ENCODE results near the gene ESRP2. TPM values are rescaled to one million over a fixed set of nuclear protein-coding genes. Genes with fewer than 3 reads are reported as not detected.

ESRP2 gene
- polyA plus RNA-seq: 10 to 100 TPM; 80.5 to 90.5 TPM

DNA sequence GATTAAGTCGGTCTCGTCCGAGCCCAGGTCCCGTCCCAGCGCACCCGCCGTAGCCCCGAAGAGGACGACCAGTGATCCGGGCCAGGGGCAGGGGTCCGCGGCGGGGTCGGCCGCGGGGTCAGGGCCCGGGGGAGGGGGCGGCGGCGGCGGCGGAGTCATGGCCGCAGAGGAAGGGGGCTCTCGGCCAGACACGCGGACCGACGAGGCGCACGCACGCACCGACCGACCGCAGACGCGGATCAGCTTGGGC is at the start of gene ESRP2:
TSS of gene ESRP2 (minus strand) at position 241 of the 250 bp plus-strand sequence. CDS start at position 159, 82 bp downstream.
- Histone ChIP-seq H3K4me3 (ENCODE audit: low read depth in 1 of 2, low read length in 2 of 2) (peak within 1 kb of the TSS; percentile 61 to 86), H3K36me3 (ENCODE audit: control insufficient read depth in 2 of 2, insufficient read depth in 2 of 2, low read length in 1 of 2) (peaks cover 8 to 19% of the 10 kb centered on the region in 2 donors), H3K4me1 (ENCODE audit: control insufficient read depth in 2 of 2, insufficient read depth in 2 of 2, low read length in 1 of 2) (peaks cover 0 to 11% of the 10 kb centered on the region in 2 donors), H3K27ac (ENCODE audit: low read depth in 2 of 2, low read length in 1 of 2) (peak within 1 kb of the TSS; percentile 91 to 98), H3K9me3 (ENCODE audit: control insufficient read depth in 2 of 2, insufficient read depth in 1 of 2, low read depth in 1 of 2, low read length in 1 of 2) (no peaks in the 10 kb centered on the region), H3K27me3 (ENCODE audit: control insufficient read depth in 1 of 2, insufficient read depth in 2 of 2, low read length in 2 of 2) (no peaks in the 10 kb centered on the region)
- 4 to 7% methylated on average over 22 to 36 of the region's 36 CpGs for WGBS, 2 donors

DNA sequence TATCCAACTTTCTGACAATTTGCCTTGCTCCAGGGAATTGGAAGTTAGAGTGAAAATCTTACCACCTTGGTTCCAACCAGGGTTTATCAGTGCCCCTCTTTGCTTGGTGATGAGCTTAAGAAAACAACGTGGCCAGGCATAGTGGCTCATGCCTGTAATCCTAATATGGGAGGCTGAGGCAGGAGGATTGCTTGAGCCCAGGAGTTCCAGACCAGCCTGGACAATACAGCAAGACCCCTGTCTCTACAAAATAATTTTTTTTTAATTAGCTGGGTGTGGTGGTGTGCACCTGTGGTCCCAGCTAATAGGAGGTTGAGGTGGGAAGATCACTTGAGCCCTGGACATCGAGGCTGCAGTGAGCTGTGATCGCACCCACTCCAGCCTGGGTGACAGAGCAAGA is 49.8 kb upstream of the ESRP2 start:
- no peaks in the 10 kb centered on the region for H3K27me3 ChIP-seq (ENCODE audit: control insufficient read depth in 1 of 2, insufficient read depth in 2 of 2, low read length in 2 of 2)
- WGBS, 2 donors: 92 to 94% methylated on average over 3 of the region's 3 CpGs

DNA sequence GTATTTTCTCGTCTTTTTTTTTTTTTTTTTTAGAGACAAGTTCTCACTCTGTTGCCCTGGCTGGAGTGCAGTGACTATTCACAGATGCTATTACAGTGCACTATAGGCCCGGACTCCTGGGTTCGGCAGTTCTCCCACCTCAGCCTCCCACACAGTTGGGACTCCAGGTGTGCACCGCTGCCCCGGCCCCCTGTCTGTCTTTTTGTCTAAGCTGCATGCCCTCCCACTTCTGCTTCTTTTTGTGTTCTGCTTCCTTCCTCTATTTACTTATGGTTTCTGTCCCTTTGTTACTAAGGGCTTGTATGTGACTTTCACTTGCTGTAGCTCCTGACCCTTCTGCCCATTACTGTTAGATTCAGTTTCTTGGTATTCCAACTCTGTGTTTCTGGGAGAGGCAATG is 48.9 kb upstream of the ESRP2 start:
- Histone ChIP-seq H3K27ac (ENCODE audit: low read depth in 2 of 2, low read length in 1 of 2) (peak overlapping the region in 1 of 2 donors; percentile 25), H3K4me3 (ENCODE audit: low read depth in 1 of 2, low read length in 2 of 2) (no peak overlapping the region), H3K27me3 (ENCODE audit: control insufficient read depth in 1 of 2, insufficient read depth in 2 of 2, low read length in 2 of 2) (no peaks in the 10 kb centered on the region), H3K9me3 (ENCODE audit: control insufficient read depth in 2 of 2, insufficient read depth in 1 of 2, low read depth in 1 of 2, low read length in 1 of 2) (no peaks in the 10 kb centered on the region), H3K4me1 (ENCODE audit: control insufficient read depth in 2 of 2, insufficient read depth in 2 of 2, low read length in 1 of 2) (peaks cover 0 to 6% of the 10 kb centered on the region in 2 donors), H3K36me3 (ENCODE audit: control insufficient read depth in 2 of 2, insufficient read depth in 2 of 2, low read length in 1 of 2) (peaks cover 0 to 11% of the 10 kb centered on the region in 2 donors)
- WGBS, 2 donors: 59 to 65% methylated on average over 5 of the region's 5 CpGs

More for the DNA sequence above, 49.8 kb upstream of the ESRP2 start:
- Histone ChIP-seq H3K4me3 (ENCODE audit: low read depth in 1 of 2, low read length in 2 of 2) (no peak overlapping the region), H3K36me3 (ENCODE audit: control insufficient read depth in 2 of 2, insufficient read depth in 2 of 2, low read length in 1 of 2) (peaks cover 0 to 11% of the 10 kb centered on the region in 2 donors), H3K9me3 (ENCODE audit: control insufficient read depth in 2 of 2, insufficient read depth in 1 of 2, low read depth in 1 of 2, low read length in 1 of 2) (no peaks in the 10 kb centered on the region), H3K27ac (ENCODE audit: low read depth in 2 of 2, low read length in 1 of 2) (peak overlapping the region in 1 of 2 donors; percentile 25), H3K4me1 (ENCODE audit: control insufficient read depth in 2 of 2, insufficient read depth in 2 of 2, low read length in 1 of 2) (peaks cover 0 to 6% of the 10 kb centered on the region in 2 donors)

DNA sequence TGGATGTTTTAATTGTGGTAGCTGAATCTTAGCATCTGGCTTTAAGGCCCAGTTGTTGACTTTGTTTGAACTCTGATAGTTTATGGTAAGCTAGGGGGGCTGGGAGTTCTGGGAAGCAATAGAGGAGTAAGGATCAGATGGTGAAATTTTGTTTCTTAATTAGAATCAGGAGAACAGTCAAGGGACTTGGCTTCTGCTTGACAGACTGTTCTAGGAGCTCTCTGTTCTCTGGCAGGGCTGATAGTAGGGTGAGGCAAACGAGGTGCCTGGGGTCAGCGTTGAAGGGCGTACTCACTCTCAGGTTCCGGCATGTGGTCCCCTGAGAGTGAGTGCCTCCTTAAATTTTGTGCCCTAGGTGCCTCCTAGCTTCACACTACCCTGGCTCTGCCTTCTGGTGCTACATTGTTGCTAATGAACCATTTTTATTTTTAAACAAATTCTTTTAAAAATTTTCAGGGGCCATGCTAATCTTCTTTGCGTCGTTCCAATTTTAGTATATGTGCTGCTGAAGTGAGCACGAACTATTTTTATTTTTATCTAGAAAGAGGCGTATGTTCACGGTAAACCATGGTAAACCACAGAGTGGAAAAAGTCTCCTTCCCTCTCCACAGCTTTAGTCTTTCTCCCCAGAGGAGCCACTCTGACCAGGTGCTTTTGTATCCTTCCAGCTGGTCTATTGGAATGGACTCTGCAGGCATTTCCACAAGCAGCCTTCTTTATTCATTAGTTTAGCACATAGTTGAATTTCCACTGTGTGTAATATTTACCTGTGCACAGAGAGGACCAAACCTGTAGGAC is 48.1 kb upstream of the ESRP2 start:
- peaks cover 0 to 11% of the 10 kb centered on the region in 2 donors for H3K36me3 ChIP-seq (ENCODE audit: control insufficient read depth in 2 of 2, insufficient read depth in 2 of 2, low read length in 1 of 2)
- peak overlapping the region; percentile 1 to 57 for H3K27ac ChIP-seq (ENCODE audit: low read depth in 2 of 2, low read length in 1 of 2)
- H3K4me1 ChIP-seq (ENCODE audit: control insufficient read depth in 2 of 2, insufficient read depth in 2 of 2, low read length in 1 of 2): peaks cover 0 to 6% of the 10 kb centered on the region in 2 donors
- no peak overlapping the region for H3K4me3 ChIP-seq (ENCODE audit: low read depth in 1 of 2, low read length in 2 of 2)
- H3K27me3 ChIP-seq (ENCODE audit: control insufficient read depth in 1 of 2, insufficient read depth in 2 of 2, low read length in 2 of 2): no peaks in the 10 kb centered on the region
- 70 to 76% methylated on average over 9 of the region's 9 CpGs for WGBS, 2 donors
- H3K9me3 ChIP-seq (ENCODE audit: control insufficient read depth in 2 of 2, insufficient read depth in 1 of 2, low read depth in 1 of 2, low read length in 1 of 2): no peaks in the 10 kb centered on the region

DNA sequence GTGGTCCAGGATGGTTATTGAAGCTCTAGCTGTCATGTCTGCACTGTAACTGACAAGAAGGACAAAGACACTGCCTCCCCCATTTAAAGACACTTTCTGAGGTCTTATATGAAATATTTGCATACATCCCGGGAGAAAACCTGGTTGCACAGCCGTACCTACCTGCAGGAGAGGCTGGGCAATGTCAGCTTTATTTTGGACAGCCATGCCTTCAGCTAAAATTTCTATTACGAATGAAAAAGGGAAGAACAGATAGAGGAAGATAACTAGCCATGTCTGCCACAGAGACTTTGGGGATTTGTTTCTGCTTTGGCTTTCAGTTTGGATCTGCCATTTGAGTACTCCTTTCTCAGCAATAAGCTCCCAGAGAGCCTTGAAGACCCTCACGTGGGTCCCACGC is 47.4 kb upstream of the ESRP2 start:
- Histone ChIP-seq H3K27me3 (ENCODE audit: control insufficient read depth in 1 of 2, insufficient read depth in 2 of 2, low read length in 2 of 2) (no peaks in the 10 kb centered on the region), H3K4me1 (ENCODE audit: control insufficient read depth in 2 of 2, insufficient read depth in 2 of 2, low read length in 1 of 2) (peaks cover 0 to 6% of the 10 kb centered on the region in 2 donors), H3K36me3 (ENCODE audit: control insufficient read depth in 2 of 2, insufficient read depth in 2 of 2, low read length in 1 of 2) (peaks cover 0 to 11% of the 10 kb centered on the region in 2 donors), H3K4me3 (ENCODE audit: low read depth in 1 of 2, low read length in 2 of 2) (no peak overlapping the region), H3K27ac (ENCODE audit: low read depth in 2 of 2, low read length in 1 of 2) (peak overlapping the region in 1 of 2 donors; percentile 57), H3K9me3 (ENCODE audit: control insufficient read depth in 2 of 2, insufficient read depth in 1 of 2, low read depth in 1 of 2, low read length in 1 of 2) (no peaks in the 10 kb centered on the region)
- WGBS, 2 donors: 71 to 72% methylated on average over 5 of the region's 5 CpGs

DNA sequence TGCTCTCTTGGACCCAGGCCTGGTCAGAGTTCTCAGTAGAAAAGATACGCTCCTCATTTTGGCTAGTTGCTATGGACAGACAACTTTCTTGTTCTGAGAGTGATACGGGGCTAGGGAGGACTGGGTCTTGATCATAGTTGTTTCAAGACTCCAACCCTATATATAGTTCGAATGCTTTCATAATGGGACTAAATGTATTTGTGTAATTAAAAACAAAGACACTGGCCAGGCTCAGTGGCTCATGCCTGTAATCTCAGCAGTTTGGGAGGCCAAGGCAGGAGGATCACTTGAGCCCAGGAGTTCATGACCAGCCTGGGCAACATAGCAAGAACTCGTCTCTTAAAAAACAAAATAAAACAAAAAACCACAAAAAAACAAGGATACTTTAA is 46.1 kb upstream of the ESRP2 start:
- no peaks in the 10 kb centered on the region for H3K9me3 ChIP-seq (ENCODE audit: control insufficient read depth in 2 of 2, insufficient read depth in 1 of 2, low read depth in 1 of 2, low read length in 1 of 2)
- H3K4me3 ChIP-seq (ENCODE audit: low read depth in 1 of 2, low read length in 2 of 2): no peak overlapping the region
- no peaks in the 10 kb centered on the region for H3K27me3 ChIP-seq (ENCODE audit: control insufficient read depth in 1 of 2, insufficient read depth in 2 of 2, low read length in 2 of 2)
- peaks cover 0 to 6% of the 10 kb centered on the region in 2 donors for H3K36me3 ChIP-seq (ENCODE audit: control insufficient read depth in 2 of 2, insufficient read depth in 2 of 2, low read length in 1 of 2)
- no peak overlapping the region for H3K27ac ChIP-seq (ENCODE audit: low read depth in 2 of 2, low read length in 1 of 2)
- no peaks in the 10 kb centered on the region for H3K4me1 ChIP-seq (ENCODE audit: control insufficient read depth in 2 of 2, insufficient read depth in 2 of 2, low read length in 1 of 2)
- 78 to 88% methylated on average over 4 of the region's 4 CpGs for WGBS, 2 donors

DNA sequence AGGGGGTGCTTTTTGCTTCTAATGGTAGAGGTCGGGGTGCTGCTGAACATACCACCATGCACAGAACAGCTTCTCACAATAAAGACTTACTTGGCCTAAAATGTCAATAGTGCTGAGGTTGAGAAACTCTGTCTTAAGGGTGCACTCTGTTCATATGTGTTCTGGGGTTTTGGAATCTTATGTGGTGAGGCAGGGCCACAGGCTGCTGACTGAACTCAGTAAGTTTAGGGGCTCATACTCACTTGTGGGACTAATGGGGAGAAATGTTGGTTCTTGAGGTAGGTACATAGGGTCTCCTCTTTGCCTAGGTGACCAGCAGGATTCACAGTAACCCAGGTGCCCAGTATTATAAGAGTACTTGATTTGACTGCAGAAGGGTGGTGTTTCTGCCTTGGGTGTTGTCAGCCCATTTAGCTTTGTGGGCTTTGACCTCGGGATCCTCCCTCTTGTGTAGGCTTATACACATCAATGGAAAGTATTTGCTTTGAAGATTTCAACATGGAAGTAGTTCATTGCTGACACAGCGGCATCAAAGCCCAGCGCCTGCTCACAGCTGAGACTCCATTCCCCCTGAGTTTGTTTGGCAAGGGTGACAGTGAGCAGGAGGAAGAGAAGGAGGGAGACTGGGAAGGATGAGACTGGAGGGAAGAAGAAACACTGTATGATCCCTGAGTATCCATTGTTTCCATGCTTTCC is 45.6 kb upstream of the ESRP2 start:
- no peaks in the 10 kb centered on the region for H3K4me1 ChIP-seq (ENCODE audit: control insufficient read depth in 2 of 2, insufficient read depth in 2 of 2, low read length in 1 of 2)
- H3K27ac ChIP-seq (ENCODE audit: low read depth in 2 of 2, low read length in 1 of 2): no peak overlapping the region
- 78 to 82% methylated on average over 4 of the region's 4 CpGs for WGBS, 2 donors

DNA sequence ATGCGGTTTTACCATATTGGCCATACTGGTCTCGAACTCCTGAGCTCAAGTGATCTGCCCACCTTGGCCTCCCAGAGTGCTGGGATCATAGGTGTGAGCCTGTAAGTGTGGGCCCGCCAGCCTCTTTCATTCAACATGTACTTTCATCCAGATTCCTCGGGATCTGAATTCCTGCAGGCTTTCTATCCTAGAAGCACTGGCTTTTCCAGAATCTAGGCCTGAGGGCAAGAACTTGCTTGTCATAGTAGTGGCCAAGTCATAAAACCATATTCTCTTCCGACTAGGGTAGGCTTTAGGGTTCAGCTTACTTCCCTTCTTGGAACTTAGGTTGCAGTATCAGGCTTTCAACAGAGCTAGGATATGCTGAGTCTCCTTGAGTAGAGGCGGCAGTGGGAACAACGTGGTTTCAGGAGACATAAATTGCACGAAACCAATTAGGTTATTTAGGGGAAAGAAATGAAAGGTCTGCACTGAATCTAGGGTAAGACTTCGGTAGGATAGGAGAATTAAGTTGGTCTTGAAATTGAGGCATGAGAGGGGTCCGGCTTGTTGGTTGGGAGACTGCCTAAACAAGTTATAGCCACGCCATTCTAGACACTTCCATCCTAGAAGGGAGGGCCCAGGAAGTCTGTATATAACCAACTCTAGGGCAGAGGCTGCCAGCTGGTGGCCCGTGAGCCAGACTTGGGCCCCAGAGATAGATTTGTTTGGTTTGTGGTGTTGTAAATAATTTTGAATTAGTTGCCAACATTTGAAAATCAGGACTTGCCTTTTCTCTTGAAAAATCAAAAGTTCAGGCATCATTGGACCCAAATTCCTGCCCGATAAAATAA is 44.0 kb upstream of the ESRP2 start:
- H3K4me1 ChIP-seq (ENCODE audit: control insufficient read depth in 2 of 2, insufficient read depth in 2 of 2, low read length in 1 of 2): no peaks in the 10 kb centered on the region
- peaks cover 0 to 6% of the 10 kb centered on the region in 2 donors for H3K36me3 ChIP-seq (ENCODE audit: control insufficient read depth in 2 of 2, insufficient read depth in 2 of 2, low read length in 1 of 2)
- no peak overlapping the region for H3K27ac ChIP-seq (ENCODE audit: low read depth in 2 of 2, low read length in 1 of 2)
- WGBS, 2 donors: 84 to 85% methylated on average over 13 of the region's 13 CpGs
- no peaks in the 10 kb centered on the region for H3K27me3 ChIP-seq (ENCODE audit: control insufficient read depth in 1 of 2, insufficient read depth in 2 of 2, low read length in 2 of 2)
- H3K9me3 ChIP-seq (ENCODE audit: control insufficient read depth in 2 of 2, insufficient read depth in 1 of 2, low read depth in 1 of 2, low read length in 1 of 2): no peaks in the 10 kb centered on the region
- no peak overlapping the region for H3K4me3 ChIP-seq (ENCODE audit: low read depth in 1 of 2, low read length in 2 of 2)

More for the DNA sequence above, 45.6 kb upstream of the ESRP2 start:
- no peaks in the 10 kb centered on the region for H3K9me3 ChIP-seq (ENCODE audit: control insufficient read depth in 2 of 2, insufficient read depth in 1 of 2, low read depth in 1 of 2, low read length in 1 of 2)
- peaks cover 0 to 6% of the 10 kb centered on the region in 2 donors for H3K36me3 ChIP-seq (ENCODE audit: control insufficient read depth in 2 of 2, insufficient read depth in 2 of 2, low read length in 1 of 2)
- no peaks in the 10 kb centered on the region for H3K27me3 ChIP-seq (ENCODE audit: control insufficient read depth in 1 of 2, insufficient read depth in 2 of 2, low read length in 2 of 2)
- H3K4me3 ChIP-seq (ENCODE audit: low read depth in 1 of 2, low read length in 2 of 2): no peak overlapping the region

DNA sequence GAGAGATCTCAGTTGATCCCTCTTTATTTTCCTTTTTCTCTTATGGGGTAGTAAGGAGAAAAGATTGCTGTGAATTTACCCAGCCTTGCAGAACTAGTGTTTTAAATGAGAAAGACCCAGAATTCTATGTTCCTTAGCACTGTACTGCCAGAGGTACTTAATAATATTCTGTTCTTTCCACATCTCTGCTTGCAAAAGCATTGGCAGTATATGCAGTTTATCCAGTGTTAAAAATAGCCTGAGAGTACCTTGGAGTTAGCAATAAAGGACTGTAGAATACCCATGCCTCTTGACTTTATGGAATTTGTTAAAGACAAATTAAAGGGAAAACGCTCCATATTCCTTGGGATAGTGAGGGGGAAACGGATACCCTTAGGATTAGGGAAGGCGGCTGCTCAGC is 40.3 kb upstream of the ESRP2 start:
- Histone ChIP-seq H3K27me3 (ENCODE audit: control insufficient read depth in 1 of 2, insufficient read depth in 2 of 2, low read length in 2 of 2) (no peaks in the 10 kb centered on the region), H3K27ac (ENCODE audit: low read depth in 2 of 2, low read length in 1 of 2) (peak overlapping the region in 1 of 2 donors; percentile 44), H3K4me1 (ENCODE audit: control insufficient read depth in 2 of 2, insufficient read depth in 2 of 2, low read length in 1 of 2) (peaks cover 0 to 8% of the 10 kb centered on the region in 2 donors), H3K4me3 (ENCODE audit: low read depth in 1 of 2, low read length in 2 of 2) (no peak overlapping the region), H3K36me3 (ENCODE audit: control insufficient read depth in 2 of 2, insufficient read depth in 2 of 2, low read length in 1 of 2) (peaks cover 0 to 6% of the 10 kb centered on the region in 2 donors), H3K9me3 (ENCODE audit: control insufficient read depth in 2 of 2, insufficient read depth in 1 of 2, low read depth in 1 of 2, low read length in 1 of 2) (no peaks in the 10 kb centered on the region)
- WGBS, 2 donors: 69 to 83% methylated on average over 3 of the region's 3 CpGs

All from esophagus (tissue), 2 donors.